GM18520 (cell line): Measurements from ENCODE around the gene LINC01488.

ENCODE experiments used
- ATAC-seq: cut with Tn5 transposase; IDR thresholded peaks from one replicate; pipeline ENCODE4 v1.9.1; 2021; ENCODE audit not compliant: unreplicated experiment

The LINC01488 gene

DNA sequence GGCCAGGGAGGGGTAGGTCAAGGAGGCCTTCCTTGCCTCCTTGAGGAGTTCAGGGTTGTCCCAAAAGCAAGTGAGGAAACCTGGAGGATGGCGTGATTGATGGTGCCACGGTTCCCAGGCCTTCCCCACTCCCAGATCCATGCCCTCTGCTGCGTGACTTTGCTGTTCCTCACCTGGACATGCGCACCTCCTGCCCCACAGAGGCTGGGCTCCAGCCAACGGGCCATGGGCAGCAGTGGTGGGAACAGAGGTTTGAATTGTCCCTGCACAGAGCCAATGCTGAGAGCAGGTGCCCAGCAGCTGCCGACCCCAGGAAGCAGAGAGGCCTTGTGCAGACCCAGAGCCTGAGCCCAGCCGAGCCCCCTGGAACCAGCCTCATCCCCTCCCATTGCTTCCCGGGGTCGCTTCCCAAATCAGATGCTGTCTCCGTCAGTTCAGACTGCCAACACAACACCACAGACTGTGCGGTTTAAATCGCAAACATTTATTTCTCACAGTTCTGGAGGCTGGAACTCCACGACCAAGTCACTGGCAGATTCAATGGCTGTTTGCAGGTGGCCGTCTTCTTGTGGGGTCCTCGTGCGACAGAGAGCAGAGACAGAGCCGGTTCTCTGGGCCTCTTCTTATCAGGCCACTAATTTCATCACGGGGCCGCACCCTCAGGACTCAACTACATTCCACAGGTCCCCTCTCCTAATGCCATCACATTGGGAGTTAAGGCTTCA, 6.2 kb upstream of the LINC01488 start:
- ATAC-seq: no peak

DNA sequence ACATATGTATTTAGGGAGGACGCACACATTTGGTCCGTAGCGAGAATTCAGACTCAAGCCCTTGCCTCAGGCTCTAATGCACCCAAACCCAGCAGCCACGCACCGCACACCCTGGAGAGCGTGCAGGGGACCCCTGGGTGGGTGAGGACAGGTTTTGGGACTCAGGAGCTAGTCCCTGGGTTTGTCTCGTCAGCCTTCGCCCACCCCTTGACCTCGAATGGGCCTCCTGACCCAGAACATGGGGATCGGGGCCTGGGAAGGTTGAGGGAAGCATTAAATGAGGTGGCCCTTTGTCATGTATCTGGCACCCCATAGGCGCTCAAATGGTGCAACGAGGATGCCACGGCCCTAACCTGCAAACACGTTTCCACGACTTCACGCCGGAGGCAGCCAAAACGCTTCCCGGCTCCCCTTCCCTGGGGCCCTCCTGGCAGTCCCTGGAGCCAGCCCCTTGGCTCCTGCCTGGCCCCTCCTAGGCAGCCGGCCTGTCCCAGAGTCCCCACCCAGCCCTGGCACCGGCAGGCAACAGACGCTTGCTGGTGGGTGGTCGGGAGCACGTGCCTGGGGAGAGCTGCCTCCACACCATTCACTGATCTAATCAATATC, 5.5 kb upstream of the LINC01488 start:
- ATAC-seq: no peak

DNA sequence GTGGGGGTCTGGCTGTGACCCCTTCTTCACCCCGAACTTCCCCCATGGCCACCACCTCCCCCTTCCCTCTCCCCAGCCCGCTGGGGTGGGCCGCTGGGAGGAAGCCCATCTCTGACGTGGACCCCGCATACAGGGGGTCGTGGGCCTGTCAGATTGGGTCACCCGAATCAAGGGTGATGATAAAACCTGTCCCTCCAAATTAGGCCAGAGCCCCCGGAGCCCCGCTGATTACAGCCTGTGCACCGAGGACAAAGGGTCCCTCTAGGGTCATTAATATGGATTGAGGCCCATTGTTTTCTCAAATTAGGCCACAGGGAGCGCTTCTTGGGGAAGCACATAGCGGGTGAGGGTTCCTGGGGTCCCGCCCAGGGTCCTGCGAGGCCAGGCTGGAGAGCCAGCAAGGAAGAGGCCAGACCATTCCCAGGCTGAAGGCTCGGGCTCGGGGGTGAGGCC, 4.9 kb upstream of the LINC01488 start:
- ATAC-seq: no peak

GRCh38 chr11:69477086-69477485, 4.4 kb upstream of the LINC01488 start:
- ATAC-seq: no peak

GRCh38 chr11:69479591-69480271, 1.7 kb upstream of the LINC01488 start:
- no peak for ATAC-seq

DNA sequence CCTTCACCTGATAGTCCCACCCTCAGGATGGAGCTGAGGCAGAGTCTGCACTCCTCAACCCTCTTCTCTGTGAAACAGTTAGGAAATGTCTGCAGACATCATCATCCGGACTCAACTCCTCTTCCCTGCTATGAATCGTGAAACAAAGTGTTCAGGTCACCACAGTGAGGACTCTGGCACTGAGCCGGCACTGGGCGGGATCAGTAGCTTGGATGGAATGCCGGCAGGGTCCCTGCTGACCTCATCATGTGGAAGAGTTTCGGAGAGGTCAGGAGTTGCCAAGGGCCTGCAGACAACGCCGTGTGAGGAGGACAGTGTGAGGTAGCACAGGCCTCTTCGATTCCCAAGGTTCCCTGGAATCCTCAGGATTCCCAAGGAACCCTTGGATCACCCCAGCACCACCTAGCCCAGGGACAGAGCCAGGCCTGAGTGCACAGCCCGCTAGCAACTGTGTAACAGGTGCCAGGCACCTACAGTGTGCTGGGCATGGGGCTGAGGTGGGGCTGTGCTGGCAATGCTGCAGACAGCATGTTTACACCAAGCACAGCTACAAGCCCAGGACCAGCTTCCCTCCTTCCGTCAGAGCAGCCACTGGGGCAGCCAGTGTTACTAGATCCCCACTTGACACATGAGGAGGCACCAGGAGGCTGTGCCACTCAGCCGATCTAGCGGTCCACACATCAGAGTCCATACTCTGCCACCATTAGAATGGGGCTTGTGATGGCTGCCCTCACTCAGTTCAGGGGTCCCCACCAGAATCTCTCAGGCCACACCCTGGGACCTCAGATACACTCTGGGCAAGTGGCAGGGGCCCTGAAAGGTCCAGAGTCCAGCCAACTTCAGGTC, 693 bp upstream of the LINC01488 start:
- no peak for ATAC-seq

GRCh38 chr11:69482322-69482721, 859 bp downstream of the LINC01488 start:
- ATAC-seq: no peak

GRCh38 chr11:69483170-69483569, 1.7 kb downstream of the LINC01488 start:
- no peak for ATAC-seq

GRCh38 chr11:69483691-69484426, 2.4 kb downstream of the LINC01488 start:
- ATAC-seq: no peak

GRCh38 chr11:69484427-69485259, 3.2 kb downstream of the LINC01488 start:
- no peak for ATAC-seq

- no peak for ATAC-seq
Observed at GRCh38 chr11:69485337-69486041, 4.0 kb downstream of the LINC01488 start.

DNA sequence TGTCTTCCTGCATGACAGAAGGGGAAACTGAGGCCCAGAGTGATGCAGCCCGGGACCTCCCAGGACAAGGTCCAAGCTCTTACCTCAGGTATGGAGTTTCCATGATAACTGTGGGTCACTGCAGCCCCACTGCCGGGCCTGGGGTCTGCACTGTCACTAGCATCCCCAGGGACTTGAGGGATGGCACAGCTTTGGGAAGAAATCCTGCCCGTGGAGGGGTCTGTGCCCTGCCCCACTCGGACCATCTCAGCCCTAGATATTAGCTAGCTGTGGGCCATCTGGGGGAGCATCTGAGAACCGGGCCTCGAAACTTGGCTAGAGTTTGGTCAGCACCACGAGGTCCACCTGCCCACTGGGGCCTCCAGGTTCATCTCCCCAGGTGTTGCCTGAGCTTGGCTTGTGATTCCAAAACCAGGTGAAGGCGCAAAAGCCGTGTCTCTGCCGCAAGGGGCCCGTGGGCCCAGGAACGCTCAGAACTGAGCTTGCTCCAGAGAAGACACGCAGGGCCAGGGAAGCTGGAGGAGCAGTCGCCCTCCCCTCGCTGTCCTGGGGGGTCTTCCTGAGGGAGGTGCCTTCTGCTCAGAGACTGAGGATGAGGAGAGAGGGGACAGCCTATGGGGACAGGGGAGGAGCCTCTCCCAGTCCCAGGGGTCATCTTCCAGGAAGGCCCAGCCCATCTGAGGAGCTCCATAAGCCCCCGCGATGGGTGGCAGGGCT, 4.8 kb downstream of the LINC01488 start:
- no peak for ATAC-seq

- ATAC-seq: no peak
Observed at GRCh38 chr11:69486773-69487291, 5.4 kb downstream of the LINC01488 start.

GRCh38 chr11:69487391-69487790, 5.9 kb downstream of the LINC01488 start:
- no peak for ATAC-seq

- ATAC-seq: no peak
Observed at GRCh38 chr11:69487849-69488542, 6.5 kb downstream of the LINC01488 start.

- ATAC-seq: no peak
Observed at GRCh38 chr11:69488543-69488940, 7.1 kb downstream of the LINC01488 start.

DNA sequence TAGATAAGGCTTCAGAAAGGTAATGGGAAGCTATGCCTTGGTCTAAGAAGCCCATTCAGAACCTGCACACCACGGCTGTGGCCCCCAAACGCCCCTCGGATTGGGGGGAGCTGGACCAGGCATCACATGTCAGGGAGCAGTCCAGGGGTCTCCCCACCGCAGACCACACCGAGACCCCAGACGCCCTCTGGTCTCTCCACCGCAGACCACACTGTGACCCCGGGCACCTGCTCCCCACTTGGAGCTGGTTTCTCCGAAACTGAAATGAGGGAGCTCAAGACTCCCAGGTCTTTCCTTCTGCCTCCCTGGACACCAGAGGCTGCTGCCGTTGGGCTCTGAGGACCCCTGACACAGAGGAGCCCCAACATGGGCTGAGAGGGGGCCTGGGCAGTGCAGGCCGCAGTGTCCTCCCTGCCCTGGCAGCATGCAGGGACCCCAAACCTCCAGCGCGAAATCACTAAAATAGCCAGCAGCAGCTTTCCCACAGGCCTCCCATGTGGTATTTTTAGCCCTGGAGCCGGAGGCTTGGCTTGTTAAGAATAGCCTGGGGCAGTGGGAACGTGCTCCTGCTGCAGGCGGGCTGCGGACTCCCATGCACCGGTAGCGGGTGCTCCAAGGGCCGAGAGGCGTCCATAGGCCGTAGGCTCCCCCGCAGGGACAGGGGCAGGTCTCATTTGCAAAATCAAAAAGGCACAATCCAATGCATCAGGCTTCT, 7.7 kb downstream of the LINC01488 start:
- no peak for ATAC-seq
